ENCODE measurements around the gene CDK5RAP2. TPM values are rescaled to one million over a fixed set of nuclear protein-coding genes. Genes with fewer than 3 reads are reported as not detected.

Gene CDK5RAP2
- total and polyA plus RNA-seq, 5 experiments from 2014 or later: 17.1 to 94.9 (median 29.2) TPM

DNA sequence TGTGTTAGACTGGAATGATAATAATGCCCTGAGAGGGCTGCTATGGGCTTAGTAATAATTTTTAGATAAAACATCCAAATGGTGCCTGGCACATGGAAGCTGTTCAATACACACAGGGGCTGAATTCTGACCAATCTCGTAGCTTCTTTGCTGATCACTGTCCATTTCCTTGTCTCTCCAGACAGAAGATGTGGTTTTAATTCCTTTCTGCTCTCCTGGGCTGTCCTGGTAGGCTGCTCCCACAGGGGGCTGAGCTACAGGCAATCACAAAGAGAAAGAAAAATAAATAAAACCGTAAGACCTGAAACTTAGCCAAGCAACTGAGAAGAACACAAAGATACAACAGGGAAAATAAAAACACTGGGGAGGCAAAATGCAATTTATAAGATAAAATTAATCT, 136.5 kb downstream of the CDK5RAP2 start:
- ATAC-seq (no peak), DNase-seq (no peak)
- Mint-ChIP-seq H3K27ac (no peak overlapping the region), H3K9me3 (no peaks in the 10 kb centered on the region), H3K4me3 (no peak overlapping the region), H3K36me3 (peaks cover 39 to 53% (median 50%) of the 10 kb centered on the region in 3 donors), H3K4me1 (peaks cover 5 to 15% (median 11%) of the 10 kb centered on the region in 4 donors), H3K27me3 (no peaks in the 10 kb centered on the region)
- POLR2A ChIA-PET: no interaction called here

DNA sequence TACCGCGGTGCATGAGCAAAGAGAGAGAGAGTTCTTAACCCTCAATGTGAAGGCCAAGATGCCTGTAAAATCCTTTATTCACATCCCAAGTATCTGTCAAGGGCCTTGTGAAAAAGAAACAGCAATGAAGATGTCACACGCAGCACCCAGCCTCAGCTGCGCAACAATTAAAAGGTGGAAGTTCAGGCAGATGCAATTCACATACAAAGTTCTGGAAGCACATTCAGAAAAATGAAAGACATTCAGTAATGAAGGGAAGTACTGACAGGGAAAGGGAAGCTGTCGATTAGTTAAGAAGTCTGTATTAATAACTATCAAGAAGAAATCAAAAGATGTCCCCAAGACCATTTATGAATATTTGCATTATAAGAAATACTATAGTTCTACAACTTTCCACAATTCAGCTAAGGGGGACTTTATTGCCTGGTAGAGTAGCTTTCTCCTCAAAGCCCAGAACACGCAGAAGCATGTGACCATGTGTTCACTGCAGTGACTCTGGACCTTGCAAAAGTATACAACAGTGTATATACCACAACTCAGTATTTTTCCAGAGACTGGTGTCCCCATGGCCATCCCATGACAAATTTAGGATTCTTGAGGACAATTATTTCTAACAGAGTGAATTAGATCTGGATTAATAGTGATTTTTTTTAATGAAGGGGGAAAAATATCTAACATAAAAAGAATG, 137.5 kb downstream of the CDK5RAP2 start:
- Mint-ChIP-seq H3K4me1 (peaks cover 5 to 24% (median 8%) of the 10 kb centered on the region in 4 donors), H3K27ac (no peak overlapping the region), H3K4me3 (no peak overlapping the region), H3K27me3 (no peaks in the 10 kb centered on the region), H3K36me3 (peaks cover 39 to 63% (median 54%) of the 10 kb centered on the region in 3 donors), H3K9me3 (no peaks in the 10 kb centered on the region)
- DNase-seq (no peak), ATAC-seq (no peak)
- POLR2A ChIA-PET: no interaction called here

DNA sequence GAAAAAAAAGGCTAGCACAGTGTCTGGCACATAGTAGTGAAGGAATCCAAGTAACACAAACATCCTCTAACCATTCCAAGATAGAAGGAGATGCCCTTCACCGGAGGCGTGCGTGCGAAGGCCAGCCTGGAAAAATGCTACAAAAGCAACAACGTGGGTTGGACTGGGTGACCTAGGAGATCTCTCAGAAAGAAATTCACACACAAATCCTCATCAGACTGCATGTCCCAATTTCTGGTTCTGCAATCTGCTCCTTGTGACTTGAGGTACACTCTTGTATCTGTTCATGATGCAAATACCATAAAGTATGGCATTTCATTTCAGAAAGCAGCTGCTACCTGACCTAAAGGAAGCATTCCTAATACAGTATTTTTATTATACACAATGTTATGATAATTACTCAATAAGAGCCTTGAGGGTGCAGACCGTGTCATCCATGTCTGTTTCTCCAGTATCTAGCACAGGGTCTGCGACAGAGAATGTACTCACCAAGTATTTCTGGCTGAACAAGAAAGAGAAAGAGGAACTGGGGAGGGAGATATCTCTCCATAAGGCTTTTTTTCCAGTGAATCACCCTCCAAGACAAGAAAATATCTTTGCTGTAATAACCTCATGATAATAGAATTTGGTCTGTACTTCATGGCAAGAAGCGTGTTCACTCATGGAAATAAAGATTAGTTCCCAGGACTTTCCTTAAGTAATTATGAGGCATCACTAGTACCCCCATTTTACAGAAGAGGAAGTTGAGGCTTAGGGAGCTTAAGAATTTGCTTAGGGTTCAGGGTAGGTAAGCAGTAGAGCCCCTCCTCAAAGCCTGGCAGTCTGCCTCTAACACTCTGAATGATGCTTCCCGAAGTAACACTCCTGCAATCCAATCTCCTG, 138.3 kb downstream of the CDK5RAP2 start:
- POLR2A ChIA-PET: no interaction called here
- DNase-seq: no peak
- H3K27ac Mint-ChIP-seq: no peak overlapping the region
- peaks cover 35 to 70% (median 55%) of the 10 kb centered on the region in 3 donors for H3K36me3 Mint-ChIP-seq
- no peak overlapping the region for H3K4me3 Mint-ChIP-seq
- H3K27me3 Mint-ChIP-seq: no peaks in the 10 kb centered on the region
- no peak for ATAC-seq
- H3K9me3 Mint-ChIP-seq: no peaks in the 10 kb centered on the region
- peaks cover 3 to 29% (median 6%) of the 10 kb centered on the region in 4 donors for H3K4me1 Mint-ChIP-seq

DNA sequence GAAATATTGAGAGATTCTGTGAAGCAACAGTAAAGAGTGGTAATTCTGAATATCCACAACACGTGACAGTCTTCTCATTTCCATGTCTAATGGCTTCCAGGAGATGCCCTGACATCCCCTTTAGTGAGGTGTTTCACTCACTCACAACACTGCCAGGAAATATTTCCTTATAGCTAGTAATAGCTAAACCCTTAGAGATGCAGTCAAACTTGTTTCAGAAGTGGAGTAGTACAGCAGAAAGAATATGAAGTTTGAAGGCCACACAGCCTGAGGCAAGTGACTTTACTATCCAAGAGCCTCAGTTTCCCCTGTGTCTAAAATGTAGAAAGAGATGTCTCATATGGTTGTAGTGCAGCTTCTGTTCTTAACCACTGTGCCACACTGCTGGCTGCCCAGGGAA, 139.2 kb downstream of the CDK5RAP2 start:
- DNase-seq: no peak
- Mint-ChIP-seq H3K4me1 (peaks cover 0 to 25% (median 3%) of the 10 kb centered on the region in 4 donors), H3K36me3 (peaks cover 36 to 76% (median 55%) of the 10 kb centered on the region in 3 donors), H3K4me3 (no peak overlapping the region), H3K27ac (no peak overlapping the region), H3K27me3 (no peaks in the 10 kb centered on the region), H3K9me3 (no peaks in the 10 kb centered on the region)
- POLR2A ChIA-PET: no interaction called here
- no peak for ATAC-seq

DNA sequence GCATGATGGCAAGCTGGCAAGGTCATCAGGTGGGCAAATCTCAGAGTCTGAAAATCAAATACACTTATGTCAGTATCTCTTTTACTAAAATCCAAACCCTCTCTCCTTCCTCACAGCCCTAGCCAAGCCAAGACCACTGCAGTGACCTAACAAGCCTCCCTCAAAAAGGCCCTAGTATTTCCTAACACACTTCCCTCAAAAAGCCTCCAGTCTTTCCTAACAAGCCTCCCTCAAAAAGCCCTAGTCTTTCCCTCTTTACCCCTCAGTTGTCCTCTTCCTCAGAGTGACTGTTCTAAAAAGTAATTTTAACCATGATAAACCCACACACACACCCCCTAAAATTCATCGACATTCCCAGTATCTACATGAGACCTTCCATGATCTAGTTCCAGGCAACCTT, 140.0 kb downstream of the CDK5RAP2 start:
- H3K4me3 Mint-ChIP-seq: no peak overlapping the region
- DNase-seq (no peak), ATAC-seq (no peak)
- H3K4me1 Mint-ChIP-seq: peaks cover 0 to 25% (median 3%) of the 10 kb centered on the region in 4 donors
- H3K9me3 Mint-ChIP-seq: no peaks in the 10 kb centered on the region
- no peak overlapping the region for H3K27ac Mint-ChIP-seq
- no peaks in the 10 kb centered on the region for H3K27me3 Mint-ChIP-seq
- H3K36me3 Mint-ChIP-seq: peaks cover 40 to 83% (median 62%) of the 10 kb centered on the region in 3 donors
- POLR2A ChIA-PET: no interaction called here

DNA sequence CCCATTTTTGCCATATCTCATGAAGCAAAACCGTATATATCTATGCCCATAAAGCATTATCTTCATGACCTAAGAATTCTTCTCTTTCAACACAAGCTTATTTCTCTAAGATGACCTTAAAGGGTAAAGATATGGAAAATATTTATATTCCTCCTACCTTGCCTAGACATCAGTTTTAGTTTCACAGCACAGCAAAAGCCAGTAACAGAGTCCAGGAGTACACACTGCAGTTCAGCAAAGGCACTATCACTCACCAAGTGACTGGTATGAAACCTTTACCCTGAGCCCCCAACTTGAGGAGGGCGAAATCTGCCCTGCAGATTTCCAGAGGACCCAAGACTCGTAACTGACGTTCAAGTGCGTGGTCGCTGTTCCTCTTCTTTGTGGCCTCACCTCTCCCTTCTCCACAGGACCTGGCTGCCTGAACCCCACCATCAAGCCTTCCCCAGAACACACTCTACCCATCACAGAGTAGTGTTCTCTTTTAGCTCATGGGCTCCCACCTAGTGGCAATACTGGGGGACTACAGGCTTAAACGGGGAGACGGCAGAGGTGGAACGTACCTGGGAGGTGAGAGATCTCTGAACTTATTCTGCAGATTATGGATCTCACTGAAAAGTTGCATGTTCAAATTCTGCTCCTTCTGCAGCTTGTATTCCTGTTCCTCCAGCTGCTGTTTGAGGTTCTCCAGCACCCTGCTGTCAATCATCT, 141.0 kb downstream of the CDK5RAP2 start:
- H3K27me3 Mint-ChIP-seq: no peaks in the 10 kb centered on the region
- H3K36me3 Mint-ChIP-seq: peaks cover 44 to 91% (median 71%) of the 10 kb centered on the region in 3 donors
- peaks cover 2 to 25% (median 8%) of the 10 kb centered on the region in 4 donors for H3K4me1 Mint-ChIP-seq
- H3K4me3 Mint-ChIP-seq: no peak overlapping the region
- H3K27ac Mint-ChIP-seq: peak overlapping the region in 1 of 10 donors; percentile 67
- no peak for ATAC-seq
- no peak for DNase-seq
- POLR2A ChIA-PET: no interaction called here
- no peaks in the 10 kb centered on the region for H3K9me3 Mint-ChIP-seq

DNA sequence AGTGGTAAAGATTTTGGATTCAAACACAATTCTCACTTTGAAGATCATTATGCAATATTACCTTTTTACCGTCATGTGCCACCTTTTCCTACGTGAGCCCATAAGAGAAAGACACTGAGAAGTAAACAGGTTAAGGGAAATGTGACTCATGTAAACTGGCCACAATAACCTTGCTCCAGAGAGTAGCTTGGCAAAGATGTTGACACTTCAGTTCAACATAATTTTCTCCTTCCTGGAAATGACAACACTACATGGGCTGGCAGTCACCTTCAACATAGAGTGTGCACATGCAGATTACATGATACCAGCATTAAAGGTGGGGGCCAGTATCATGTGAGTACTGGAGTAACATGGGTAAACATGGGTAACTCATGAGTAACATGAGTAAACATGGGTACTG, 141.9 kb downstream of the CDK5RAP2 start:
- H3K27me3 Mint-ChIP-seq: no peaks in the 10 kb centered on the region
- no peak for DNase-seq
- no peaks in the 10 kb centered on the region for H3K9me3 Mint-ChIP-seq
- POLR2A ChIA-PET: no interaction called here
- ATAC-seq: no peak
- H3K4me3 Mint-ChIP-seq: no peak overlapping the region
- H3K36me3 Mint-ChIP-seq: peaks cover 39 to 90% (median 70%) of the 10 kb centered on the region in 3 donors
- H3K4me1 Mint-ChIP-seq: peaks cover 3 to 25% (median 12%) of the 10 kb centered on the region in 4 donors
- peak overlapping the region in 2 of 10 donors; percentile 22 to 55 for H3K27ac Mint-ChIP-seq

DNA sequence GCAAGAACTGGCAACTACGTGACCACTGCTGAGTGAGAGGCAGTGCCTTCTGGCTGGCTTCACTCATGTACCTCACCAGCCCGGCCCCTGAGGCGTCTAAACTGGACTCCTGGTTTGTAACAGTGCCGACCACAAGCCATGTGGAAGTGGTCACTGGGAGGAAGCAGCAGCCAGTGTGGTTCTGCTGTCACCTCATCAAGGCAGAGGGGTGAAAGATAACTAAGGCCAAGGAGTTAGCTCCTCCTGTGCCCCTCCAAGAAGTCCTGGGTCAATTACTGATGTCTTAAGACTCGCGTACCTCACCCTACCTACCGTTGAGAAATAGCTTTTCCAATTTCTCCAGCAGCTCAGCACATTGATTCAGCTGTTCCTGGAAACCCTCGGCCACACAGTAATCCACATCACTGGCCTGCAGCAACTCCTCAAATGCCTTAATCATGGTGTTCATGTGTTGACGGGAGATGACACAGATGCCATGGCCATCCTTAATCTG, 142.9 kb downstream of the CDK5RAP2 start:
- no peak for DNase-seq
- no peaks in the 10 kb centered on the region for H3K9me3 Mint-ChIP-seq

DNA sequence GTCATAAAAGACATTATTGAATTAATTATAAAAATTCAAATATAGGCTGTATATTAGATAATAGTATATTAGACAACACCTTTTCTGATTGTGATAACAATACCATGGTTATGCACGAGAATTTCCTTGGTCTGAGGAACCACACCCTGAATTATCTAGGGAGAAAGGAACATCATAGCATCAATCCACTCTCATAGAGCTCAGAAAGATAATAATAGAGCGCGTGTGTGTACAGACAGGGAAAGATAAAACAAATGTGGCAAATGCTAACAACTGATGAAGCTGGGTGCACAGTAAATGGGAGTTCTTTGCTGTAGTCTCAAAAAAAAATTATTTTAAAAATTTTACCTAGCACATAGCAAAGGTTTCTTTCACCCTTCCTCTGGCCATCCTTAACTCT, 143.5 kb downstream of the CDK5RAP2 start:
- Mint-ChIP-seq H3K4me1 (peaks cover 4 to 25% (median 13%) of the 10 kb centered on the region in 4 donors), H3K27ac (no peak overlapping the region), H3K4me3 (no peak overlapping the region), H3K36me3 (peaks cover 37 to 89% (median 74%) of the 10 kb centered on the region in 3 donors), H3K27me3 (no peaks in the 10 kb centered on the region), H3K9me3 (peaks cover 0 to under 1% (median 0%) of the 10 kb centered on the region in 9 donors)
- DNase-seq (no peak), ATAC-seq (no peak)
- POLR2A ChIA-PET: no interaction called here

More for the DNA sequence above, 142.9 kb downstream of the CDK5RAP2 start:
- POLR2A ChIA-PET: no interaction called here
- H3K36me3 Mint-ChIP-seq: peaks cover 34 to 88% (median 74%) of the 10 kb centered on the region in 3 donors
- peaks cover 4 to 22% (median 12%) of the 10 kb centered on the region in 4 donors for H3K4me1 Mint-ChIP-seq
- H3K27me3 Mint-ChIP-seq: no peaks in the 10 kb centered on the region
- no peak for ATAC-seq
- peak overlapping the region in 2 of 10 donors; percentile 22 to 38 for H3K27ac Mint-ChIP-seq
- H3K4me3 Mint-ChIP-seq: no peak overlapping the region

DNA sequence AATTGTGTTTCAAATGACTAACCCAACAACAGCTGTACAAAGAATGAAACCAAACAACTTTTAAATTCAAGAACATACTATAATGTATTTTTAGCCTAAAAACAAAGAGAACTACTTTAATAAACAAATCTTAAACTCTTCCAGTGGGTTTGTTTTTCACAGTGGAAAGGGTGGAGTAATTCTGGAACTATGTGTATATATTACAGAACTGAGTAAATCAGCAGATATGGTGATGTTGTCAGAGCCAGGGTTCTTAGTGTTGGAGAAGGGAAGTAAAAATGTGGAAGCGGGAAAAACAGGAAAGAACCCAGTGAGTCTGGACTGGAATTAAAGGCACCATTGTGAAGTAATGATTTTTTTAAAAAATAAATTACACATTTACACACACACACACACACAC, 144.9 kb downstream of the CDK5RAP2 start:
- H3K27me3 Mint-ChIP-seq: no peaks in the 10 kb centered on the region
- DNase-seq (no peak), ATAC-seq (no peak)
- no peak overlapping the region for H3K27ac Mint-ChIP-seq
- peaks cover 0 to 1% (median 0%) of the 10 kb centered on the region in 9 donors for H3K9me3 Mint-ChIP-seq
- POLR2A ChIA-PET: no interaction called here
- peaks cover 36 to 82% (median 69%) of the 10 kb centered on the region in 3 donors for H3K36me3 Mint-ChIP-seq
- H3K4me3 Mint-ChIP-seq: no peak overlapping the region
- H3K4me1 Mint-ChIP-seq: peaks cover 4 to 29% (median 12%) of the 10 kb centered on the region in 4 donors

DNA sequence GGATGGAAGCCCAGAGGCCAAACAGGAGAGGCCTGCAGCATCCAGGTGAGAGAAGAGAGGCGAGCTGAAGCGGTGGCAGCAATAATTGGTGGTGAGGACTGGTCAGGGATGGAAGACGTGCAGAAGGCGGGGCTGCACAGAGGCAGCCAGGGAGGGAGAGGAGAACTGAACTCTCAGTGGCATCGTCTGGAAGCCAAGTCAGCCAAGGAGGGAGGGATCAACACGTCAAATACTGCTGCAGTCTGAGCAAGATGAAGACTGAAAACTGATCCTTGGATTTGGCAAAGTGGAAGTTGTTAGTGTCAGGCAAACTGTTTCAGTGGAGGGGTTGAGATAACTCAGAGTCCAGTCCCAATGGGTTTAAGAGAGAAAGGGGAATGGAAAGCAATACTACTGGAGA, 145.4 kb downstream of the CDK5RAP2 start:
- Mint-ChIP-seq H3K36me3 (peaks cover 31 to 79% (median 68%) of the 10 kb centered on the region in 3 donors), H3K4me1 (peaks cover 4 to 29% (median 11%) of the 10 kb centered on the region in 4 donors), H3K4me3 (peak overlapping the region in 1 of 10 donors; percentile 39), H3K27ac (peak overlapping the region in 3 of 10 donors; percentile 5 to 46 (median 25)), H3K27me3 (no peaks in the 10 kb centered on the region), H3K9me3 (peaks cover 0 to 1% (median 0%) of the 10 kb centered on the region in 9 donors)
- DNase-seq (no peak), ATAC-seq (no peak)
- POLR2A ChIA-PET: no interaction called here

DNA sequence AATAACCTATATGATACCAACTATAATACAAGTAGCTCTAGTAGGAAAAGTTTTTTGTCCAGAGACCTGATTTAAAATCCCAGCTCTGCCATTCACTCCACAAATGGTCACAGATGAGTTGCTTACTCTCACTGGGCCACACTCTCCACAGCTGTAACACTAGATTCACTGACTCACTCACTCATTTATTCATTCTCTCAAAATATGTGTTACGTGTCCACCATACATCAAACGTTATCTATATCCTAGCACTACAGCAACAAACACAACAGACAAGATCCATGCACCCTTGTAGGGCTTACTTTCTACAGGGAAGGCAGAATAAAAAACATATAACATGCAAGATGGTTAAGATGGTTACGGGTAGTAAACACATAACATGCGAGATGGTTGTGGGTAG, 146.3 kb downstream of the CDK5RAP2 start:
- H3K27ac Mint-ChIP-seq: peak overlapping the region in 1 of 10 donors; percentile 32
- no peak for DNase-seq
- ATAC-seq: no peak
- no peaks in the 10 kb centered on the region for H3K27me3 Mint-ChIP-seq
- POLR2A ChIA-PET: no interaction called here
- H3K4me3 Mint-ChIP-seq: no peak overlapping the region
- peaks cover 23 to 73% (median 61%) of the 10 kb centered on the region in 3 donors for H3K36me3 Mint-ChIP-seq
- peaks cover 4 to 27% (median 11%) of the 10 kb centered on the region in 4 donors for H3K4me1 Mint-ChIP-seq
- H3K9me3 Mint-ChIP-seq: peaks cover 0 to 1% (median 0%) of the 10 kb centered on the region in 9 donors
